GM12878 (cell line): ENCODE data around the gene CTPS1. TPM values are rescaled to one million over a fixed set of nuclear protein-coding genes. Genes with fewer than 3 reads are reported as not detected.

Source experiments
- ATAC-seq: fragments of 200-7000 bp; cut with Tn5 transposase; 3 replicates; pipeline ENCODE4 v1.9.1; 2020; ENCODE audit warnings: mild to moderate bottlenecking, moderate library complexity
- BruUV-seq: library from RNA; stranded (reverse); fragments of 400-500 nt; replicated peaks from 2 replicates; lab custom pipeline; 2021; lab: Mats Ljungman, UMichigan
- CTCF ChIA-PET: fragments of 300-600 bp; sonication (Branson Sonifier 250); formaldehyde crosslinking; extraction: SDS; loops from one replicate; lab custom pipeline; 2021; ENCODE audit warnings: inconsistent platforms; lab: Yijun Ruan, JAX
- POLR2A ChIA-PET: fragments of 350-600 bp; formaldehyde crosslinking; extraction: SDS; loops from one replicate; lab custom pipeline; 2021; ENCODE audit warnings: inconsistent platforms; lab: Charles Lee
- RAD21 ChIA-PET: fragments of 300-600 bp; sonication (Branson Sonifier 250); formaldehyde crosslinking; loops from one replicate; lab custom pipeline; 2023; ENCODE audit warnings: antibody characterized with exemption; ENCODE audit not compliant: unreplicated experiment; lab: Charles Lee
- SMC1A ChIA-PET: fragments of 300-600 bp; sonication (Branson Sonifier 250); formaldehyde crosslinking; loops from one replicate; lab custom pipeline; 2023; ENCODE audit not compliant: unreplicated experiment, uncharacterized antibody; lab: Charles Lee
- DNase-seq: peaks from one replicate; pipeline ENCODE4 v3.0.0-alpha.2; 2011; ENCODE audit warnings: low read depth, low spot score
- FAIRE-seq: peaks from 3 replicates; lab custom pipeline; 2011; peaks lifted over from hg19 to GRCh38; lab: Jason Lieb, UNC
- H2AFZ ChIP-seq: 2 replicates; pipeline ENCODE4 v1.6.0; 2011; ENCODE audit warnings: low read depth, low read length, control low read depth; ENCODE audit not compliant: control insufficient read depth
- H3K27ac ChIP-seq: 2 replicates; pipeline ENCODE4 v1.5.1; 2011; ENCODE audit warnings: control low read depth; ENCODE audit not compliant: control insufficient read depth, insufficient read depth
- H3K27me3 ChIP-seq, 2 experiments: replicated peaks in 1 of 2; 2 replicates each; pipeline versions ENCODE4 v1.6.0 to v1.6.1; 2011; ENCODE audit warnings: low read length in 1 of 2; ENCODE audit not compliant: control insufficient read depth in 2 of 2, insufficient read depth in 2 of 2
- H3K36me3 ChIP-seq, 2 experiments: 2 replicates each; pipeline ENCODE4 v1.5.1; 2011; ENCODE audit warnings: low read length in 1 of 2; ENCODE audit not compliant: control insufficient read depth in 2 of 2, insufficient read depth in 2 of 2
- H3K4me1 ChIP-seq: 2 replicates; pipeline ENCODE4 v1.6.1; 2011; ENCODE audit warnings: mild to moderate bottlenecking, low read length, moderate library complexity, mixed read lengths; ENCODE audit not compliant: control insufficient read depth, insufficient read depth
- H3K4me2 ChIP-seq: 2 replicates; pipeline ENCODE4 v1.6.0; 2011; ENCODE audit warnings: control low read depth; ENCODE audit not compliant: control insufficient read depth, insufficient read depth
- H3K4me3 ChIP-seq: fragments of 200-600 bp; sonication (generic); 2 replicates; pipeline ENCODE4 v1.5.1; 2016
- H3K79me2 ChIP-seq: 2 replicates; pipeline ENCODE4 v1.6.0; 2011; ENCODE audit warnings: low read length; ENCODE audit not compliant: control insufficient read depth, insufficient read depth
- H3K9ac ChIP-seq: 2 replicates; pipeline ENCODE4 v1.8.0; 2011; ENCODE audit warnings: low read length, control low read depth, mixed read lengths; ENCODE audit not compliant: control insufficient read depth, insufficient read depth
- H3K9me3 ChIP-seq: replicated peaks from 3 replicates; pipeline ENCODE4 v1.5.1; 2011; ENCODE audit warnings: mild to moderate bottlenecking, low read length; ENCODE audit not compliant: control insufficient read depth, insufficient read depth
- H4K20me1 ChIP-seq: 2 replicates; pipeline ENCODE4 v1.6.0; 2011; ENCODE audit not compliant: control insufficient read depth, insufficient read depth
- CEBPZ ChIP-seq: fragments of 150-350 bp; IDR thresholded peaks from 2 replicates; pipeline ENCODE4 v1.6.1; 2016; ENCODE audit warnings: low read depth, low read length
- CHD1 ChIP-seq: IDR thresholded peaks from 2 replicates; pipeline ENCODE4 v1.6.1; 2012; ENCODE audit warnings: low read depth, low read length, improper control_type of control experiment
- EGR1 ChIP-seq, 2 experiments: IDR thresholded peaks; 1 replicate in 1 of 2; 2 replicates in 1 of 2; pipeline ENCODE4 v1.6.1; 2011 to 2012; ENCODE audit warnings: low read depth in 2 of 2, low read length in 2 of 2, borderline replicate concordance in 1 of 2, mild to moderate bottlenecking in 1 of 2, moderate library complexity in 1 of 2
- HCFC1 ChIP-seq: fragments of 150-350 bp; IDR thresholded peaks from 2 replicates; pipeline ENCODE4 v1.6.1; 2014; ENCODE audit warnings: low read length
- HSF1 ChIP-seq: fragments of 150-350 bp; IDR thresholded peaks from 2 replicates; pipeline ENCODE4 v1.6.1; 2014; ENCODE audit warnings: mild to moderate bottlenecking, low read depth, low read length
- RELA ChIP-seq: fragments of 450-650 bp; IDR thresholded peaks from 2 replicates; pipeline ENCODE4 v1.8.0; 2014; ENCODE audit warnings: borderline replicate concordance; ENCODE audit not compliant: partially characterized antibody
- USF2 ChIP-seq: IDR thresholded peaks from 2 replicates; pipeline ENCODE4 v1.6.1; 2011; ENCODE audit warnings: low read depth, low read length, improper control_type of control experiment, borderline replicate concordance
- WGBS: methylation state at CpG from one replicate; pipeline ENCODE4 v1.1.6; 2016; ENCODE audit warnings: low lambda C conversion rate; ENCODE audit not compliant: insufficient replicate concordance, insufficient coverage; ENCODE audit errors: missing lambda C conversion rate; 5-methylcytosine and 5-hydroxymethylcytosine counted together
- in situ Hi-C: fragments of 300-500 bp; cut with MboI; formaldehyde crosslinking; loops from 9 replicates; pipeline ENCODE4 v1.14.3; 2018; ENCODE audit warnings: mixed read lengths
- intact Hi-C: fragments of 100-400 bp; cut with micrococcal nuclease; formaldehyde crosslinking; loops from one replicate; pipeline ENCODE4 v1.14.2; 2022; ENCODE audit not compliant: unreplicated experiment
- polyA plus RNA-seq, 11 experiments: library from polyadenylated mRNA; depleted of rRNA in 4 of 11; unstranded in 6 of 11; stranded (reverse) in 5 of 11; fragments of >200 nt; fragmentation: Nextera tagmentation in 4 of 11; fragmentation: Illumina TruSeq in 1 of 11; extraction: Ambion mirVana in 4 of 11; extraction: Trizol in 1 of 11; gene quantifications; 1 replicate in 1 of 11; 2 replicates in 10 of 11; pipeline versions ENCODE4 v1.2.1 to v1.2.3, GENCODE V29; 2011 to 2016; ENCODE audit warnings: inconsistent platforms in 2 of 11, missing spikeins in 2 of 11, low read depth in 1 of 11
- total RNA-seq, 4 experiments: library from RNA; depleted of rRNA in 3 of 4; stranded (reverse); fragments of >200 nt in 3 of 4; fragmentation: Illumina TruSeq in 1 of 4; extraction: Trizol in 1 of 4; gene quantifications; 2 replicates each; pipeline versions ENCODE4 v1.2.1 to v1.2.3, GENCODE V29; 2013 to 2021

CTPS1 gene
- total and polyA plus RNA-seq, 10 of the 15 experiments (the other 5 are each of a cell fraction or from before 2014, with no cell fraction given): 27.5 to 106 (median 62.8) TPM

- Histone ChIP-seq H3K36me3 (peaks cover 22 to 39% of the 10 kb centered on the region in 2 experiments), H3K4me1 (no peaks in the 10 kb centered on the region), H2AFZ (no peak overlapping the region), H3K4me3 (no peak overlapping the region), H3K9ac (no peak overlapping the region), H3K27ac (no peak overlapping the region), H3K9me3 (no peaks in the 10 kb centered on the region), H3K4me2 (no peak overlapping the region), H4K20me1 (no peaks in the 10 kb centered on the region), H3K79me2 (no peaks in the 10 kb centered on the region), H3K27me3 (no peaks in the 10 kb centered on the region)
- intact Hi-C loops: no loop called here
- SMC1A ChIA-PET: no interaction called here
- POLR2A ChIA-PET: no interaction called here
- RAD21 ChIA-PET: no interaction called here
- 79% methylated on average over 8 of the region's 8 CpGs for WGBS
- TF ChIP-seq USF2 (no peak), CHD1 (no peak), HSF1 (no peak), EGR1 (IDR thresholded peaks at IDR 0.05; ENCODE audit: borderline replicate concordance in 1 of 2, low read depth in 2 of 2, low read length in 2 of 2) (no peak), HCFC1 (no peak), CEBPZ (no peak), RELA (no peak)
- FAIRE-seq: no peak
- CTCF ChIA-PET: no interaction called here
- no peak for ATAC-seq
- no TSS peak for BruUV-seq
- in situ Hi-C loops: no loop called here
- DNase-seq: no peak
These were observed 35.4 kb downstream of the CTPS1 start for GRCh38 chr1:41014871-41015270.
